NCI-H1092 treated with DMSO at 0.1 percent for 48 hours (cell line): ENCODE measurements around the gene FOXO3.

ENCODE experiments used
- DNase-seq: peaks from one replicate; lab custom pipeline; 2025; lab: John Stamatoyannopoulos, UW

Gene FOXO3

GRCh38 chr6:108684771-108685329 is 124.1 kb downstream of the FOXO3 start:
- no peak for DNase-seq

GRCh38 chr6:108685970-108686369 is 125.3 kb downstream of the FOXO3 start:
- DNase-seq: no peak

- no peak for DNase-seq
Observed at GRCh38 chr6:108686896-108687295, 126.2 kb downstream of the FOXO3 start.

DNA sequence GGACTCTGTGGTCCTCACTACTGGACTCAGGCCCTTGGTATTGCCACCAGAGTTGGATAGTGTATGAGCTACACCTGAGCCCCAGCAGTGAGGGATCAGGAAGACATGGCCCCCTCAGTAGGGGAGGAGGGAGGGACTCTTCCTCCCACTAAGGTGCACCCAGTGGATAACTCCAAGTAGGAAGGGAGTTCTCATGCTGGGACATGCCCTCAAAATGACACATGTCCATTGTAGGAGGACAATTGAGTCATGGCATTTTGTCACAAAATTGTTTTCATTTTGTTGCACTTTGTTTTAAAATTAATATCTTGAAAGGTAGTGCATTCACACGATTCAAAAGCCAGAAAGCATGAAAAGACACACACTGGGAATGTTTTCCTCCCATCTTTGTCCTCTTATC is 127.2 kb downstream of the FOXO3 start:
- no peak for DNase-seq

- DNase-seq: no peak
Observed at GRCh38 chr6:108689272-108690161, 128.8 kb downstream of the FOXO3 start.

- DNase-seq: no peak
Observed at GRCh38 chr6:108690326-108691049, 129.8 kb downstream of the FOXO3 start.

- DNase-seq: no peak
Observed at GRCh38 chr6:108693430-108694154, 132.9 kb downstream of the FOXO3 start.

- DNase-seq: no peak
Observed at GRCh38 chr6:108694816-108695215, 134.1 kb downstream of the FOXO3 start.

- DNase-seq: no peak
Observed at GRCh38 chr6:108697561-108698161, 136.9 kb downstream of the FOXO3 start.

GRCh38 chr6:108698593-108699289 is 138.0 kb downstream of the FOXO3 start:
- no peak for DNase-seq

- peak; percentile 16 for DNase-seq
Observed at GRCh38 chr6:108699290-108700041, 138.7 kb downstream of the FOXO3 start.

- no peak for DNase-seq
Observed at GRCh38 chr6:108702106-108702851, 141.6 kb downstream of the FOXO3 start.

GRCh38 chr6:108706649-108707048 is 145.9 kb downstream of the FOXO3 start:
- no peak for DNase-seq

DNA sequence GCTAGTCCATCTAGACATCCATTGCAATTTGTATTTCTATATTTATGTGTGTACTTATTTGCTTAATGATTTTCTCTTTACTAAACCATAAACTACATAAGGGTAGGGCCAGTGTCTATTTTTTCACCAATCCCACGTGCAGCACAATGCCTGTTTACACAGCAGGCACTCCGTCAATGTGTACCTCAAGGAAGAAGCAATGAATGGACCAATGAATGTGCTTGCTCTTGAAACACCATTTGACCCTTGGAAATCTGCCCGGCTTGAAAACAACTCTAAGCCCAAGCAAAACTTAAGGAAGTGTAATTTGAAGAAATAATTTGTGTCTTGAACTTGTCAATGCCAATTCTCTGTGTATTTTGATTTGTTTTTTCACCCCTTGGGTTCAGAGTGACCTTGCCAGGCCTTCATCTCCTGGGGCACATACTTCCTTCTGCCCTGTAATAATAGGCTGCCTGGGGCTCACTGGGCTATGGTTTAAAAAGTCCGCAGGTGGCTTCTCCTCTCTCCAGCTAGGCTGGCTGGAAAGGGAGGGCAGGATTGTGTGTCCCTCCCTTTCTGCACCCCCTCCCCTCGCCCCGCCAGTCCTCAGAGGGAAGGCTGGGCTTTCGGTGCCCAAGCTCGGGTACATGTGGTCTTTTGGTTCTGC is 146.7 kb downstream of the FOXO3 start:
- peak; percentile 44 for DNase-seq

DNA sequence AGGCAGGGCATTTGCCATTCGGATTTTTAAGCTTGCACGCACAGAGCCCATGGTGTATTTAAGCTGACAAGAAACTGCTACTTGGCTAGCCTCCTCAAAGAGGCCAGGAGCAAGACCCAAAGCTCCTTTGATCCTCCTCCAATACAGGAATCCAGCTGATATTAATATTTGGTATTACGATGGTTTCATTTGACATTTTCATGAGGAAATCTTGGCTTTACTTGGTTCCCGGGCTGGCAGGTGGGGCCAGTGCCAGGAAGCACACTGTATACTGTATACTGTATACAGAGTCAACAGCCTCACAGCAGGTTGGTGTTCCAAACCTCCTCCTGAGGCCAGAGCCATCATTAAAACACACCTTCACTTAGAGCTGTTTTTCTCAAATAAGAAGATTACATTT is 149.3 kb downstream of the FOXO3 start:
- no peak for DNase-seq

GRCh38 chr6:108710551-108710950 is 149.8 kb downstream of the FOXO3 start:
- no peak for DNase-seq

DNA sequence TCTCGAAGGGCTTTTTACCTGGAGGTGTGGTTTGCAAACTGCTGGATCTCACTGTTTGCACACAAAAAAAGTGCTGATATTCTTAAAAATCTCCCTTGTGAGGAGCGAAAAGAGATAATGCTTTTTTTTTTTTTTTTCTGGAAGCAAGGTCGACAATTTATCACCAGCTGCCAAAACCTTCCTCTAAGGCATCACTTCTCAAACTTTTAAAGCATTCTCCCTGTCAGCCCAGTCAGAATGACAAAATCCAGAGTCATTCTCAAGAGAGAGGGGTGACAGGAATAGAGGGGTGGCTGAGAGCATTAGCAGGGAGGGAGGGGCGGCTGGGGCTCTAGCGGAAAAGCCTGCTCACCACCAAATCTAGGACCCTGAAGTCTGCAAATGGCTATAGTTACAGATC is 150.4 kb downstream of the FOXO3 start:
- DNase-seq: no peak

- DNase-seq: no peak
Observed at GRCh38 chr6:108711826-108712225, 151.1 kb downstream of the FOXO3 start.

DNA sequence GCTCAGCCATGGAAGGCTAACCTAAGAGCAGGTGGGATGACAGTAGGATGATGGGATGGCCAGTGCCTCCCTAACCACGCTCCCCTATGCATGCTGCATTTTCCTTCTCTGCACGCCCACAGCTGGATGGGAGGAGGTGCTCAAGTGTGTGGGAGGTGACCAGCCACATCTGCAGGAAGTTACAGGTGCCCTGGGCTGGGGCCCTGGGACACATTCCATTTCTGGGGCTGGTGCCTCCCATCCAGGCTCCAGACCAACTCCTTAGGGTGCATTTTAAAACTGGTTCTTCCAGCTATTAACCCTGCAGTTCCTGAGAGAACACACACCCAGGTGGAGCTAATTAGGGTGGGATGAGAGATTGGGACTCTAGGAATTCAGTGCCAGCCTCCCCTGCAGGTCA is 152.2 kb downstream of the FOXO3 start:
- no peak for DNase-seq
